Effector memory CD8-positive, alpha-beta T cell (primary cell): Measurements from ENCODE around the gene TBXA2R.
"Not testable (repeated sequence)": the region's sequence is repeated elsewhere in the genome, so short reads cannot be mapped to it uniquely, and the experiment has no call there.

ENCODE experiments used
- ATAC-seq: fragments of 150-1000 bp; cut with Tn5 transposase; replicated peaks from 2 replicates; pipeline ENCODE4 v1.10.0; 2021; ENCODE audit warnings: mild to moderate bottlenecking, moderate library complexity
- DNase-seq, 3 experiments: peaks; one replicate each; pipeline ENCODE4 v3.0.0; 2021
- H3K27ac Mint-ChIP-seq, 2 donors: one replicate each; pipeline ENCODE4 v1.8.0; 2022; ENCODE audit warnings: mild to moderate bottlenecking in 2 of 2, mixed read lengths in 2 of 2, moderate library complexity in 2 of 2
- H3K27me3 Mint-ChIP-seq, 2 donors: one replicate each; pipeline ENCODE4 v1.8.0; 2022; ENCODE audit warnings: mixed read lengths in 2 of 2
- H3K36me3 Mint-ChIP-seq: one replicate; pipeline ENCODE4 v1.8.0; 2022; ENCODE audit warnings: mild to moderate bottlenecking, moderate library complexity, mixed read lengths; ENCODE audit not compliant: insufficient read depth
- H3K4me1 Mint-ChIP-seq, 2 donors: one replicate each; pipeline ENCODE4 v1.8.0; 2022; ENCODE audit warnings: low read depth in 2 of 2, mixed read lengths in 2 of 2
- H3K4me3 Mint-ChIP-seq, 2 donors: one replicate each; pipeline ENCODE4 v1.8.0; 2022; ENCODE audit warnings: mild to moderate bottlenecking in 2 of 2, mixed read lengths in 2 of 2, moderate library complexity in 2 of 2
- H3K9me3 Mint-ChIP-seq, 2 donors: one replicate each; pipeline ENCODE4 v1.8.0; 2022; ENCODE audit warnings: mixed read lengths in 2 of 2

TBXA2R gene

GRCh38 chr19:3581792-3582191, 24.9 kb downstream of the TBXA2R start:
- not testable (repeated sequence) for H3K4me3 Mint-ChIP-seq, ATAC-seq, H3K27ac Mint-ChIP-seq, H3K36me3 Mint-ChIP-seq, H3K9me3 Mint-ChIP-seq, H3K27me3 Mint-ChIP-seq, DNase-seq, H3K4me1 Mint-ChIP-seq

DNA sequence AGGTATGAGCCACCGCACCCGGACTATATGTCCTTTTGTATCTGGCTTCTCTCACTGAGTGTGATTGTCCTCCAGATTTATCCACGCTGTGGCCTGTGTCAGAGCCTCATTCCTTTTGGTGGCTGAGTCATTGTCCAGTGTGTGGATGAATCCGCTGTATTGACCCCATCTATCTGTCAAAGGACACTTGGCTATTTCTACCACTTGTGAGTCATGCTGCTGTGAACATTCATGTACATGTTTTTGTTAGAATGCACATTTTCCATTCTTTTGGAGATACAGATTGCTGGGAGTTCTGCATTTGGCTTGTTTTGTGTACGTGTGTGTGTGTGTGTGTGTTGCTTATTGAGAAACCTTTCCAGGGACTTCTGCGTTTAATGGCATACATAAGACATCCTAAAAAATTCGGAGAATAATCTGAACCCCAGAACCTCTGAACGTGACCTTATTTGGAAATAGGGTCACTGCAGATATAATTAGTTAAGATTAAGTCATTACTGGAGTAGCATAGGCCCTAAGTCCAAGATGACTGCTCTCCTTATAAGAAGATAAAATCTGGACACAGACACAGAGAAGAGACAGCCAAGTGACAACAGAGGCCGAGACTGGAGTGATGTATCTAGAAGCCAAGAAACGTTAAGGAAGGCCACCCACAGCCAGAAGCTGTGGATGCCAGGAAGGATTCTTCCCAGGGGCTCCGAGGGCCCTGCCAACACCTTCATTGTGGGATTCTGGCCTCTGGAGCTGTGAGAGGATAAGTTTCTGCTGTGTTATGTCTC, 26.3 kb downstream of the TBXA2R start:
- DNase-seq (no peak), ATAC-seq (no peak)
- H3K36me3 Mint-ChIP-seq: peaks cover 9% of the 10 kb centered on the region
- H3K27me3 Mint-ChIP-seq: no peaks in the 10 kb centered on the region
- no peak overlapping the region for H3K27ac Mint-ChIP-seq
- no peaks in the 10 kb centered on the region for H3K4me1 Mint-ChIP-seq
- no peak overlapping the region for H3K4me3 Mint-ChIP-seq
- no peaks in the 10 kb centered on the region for H3K9me3 Mint-ChIP-seq

GRCh38 chr19:3578390-3578789, 28.3 kb downstream of the TBXA2R start:
- peaks cover 0 to 7% of the 10 kb centered on the region in 2 donors for H3K4me1 Mint-ChIP-seq
- peak overlapping the region in 1 of 2 donors; percentile 33 for H3K27ac Mint-ChIP-seq
- peaks cover 20% of the 10 kb centered on the region for H3K36me3 Mint-ChIP-seq
- ATAC-seq (no peak), DNase-seq (no peak)
- H3K4me3 Mint-ChIP-seq: no peak overlapping the region
- no peaks in the 10 kb centered on the region for H3K27me3 Mint-ChIP-seq
- H3K9me3 Mint-ChIP-seq: no peaks in the 10 kb centered on the region

- H3K9me3 Mint-ChIP-seq: no peaks in the 10 kb centered on the region
- no peak overlapping the region for H3K4me3 Mint-ChIP-seq
- DNase-seq (no peak), ATAC-seq (no peak)
- H3K4me1 Mint-ChIP-seq: peaks cover 0 to 7% of the 10 kb centered on the region in 2 donors
- no peak overlapping the region for H3K27ac Mint-ChIP-seq
- H3K36me3 Mint-ChIP-seq: peaks cover 20% of the 10 kb centered on the region
- H3K27me3 Mint-ChIP-seq: no peaks in the 10 kb centered on the region
Measured at GRCh38 chr19:3577723-3578344, 28.8 kb downstream of the TBXA2R start.

DNA sequence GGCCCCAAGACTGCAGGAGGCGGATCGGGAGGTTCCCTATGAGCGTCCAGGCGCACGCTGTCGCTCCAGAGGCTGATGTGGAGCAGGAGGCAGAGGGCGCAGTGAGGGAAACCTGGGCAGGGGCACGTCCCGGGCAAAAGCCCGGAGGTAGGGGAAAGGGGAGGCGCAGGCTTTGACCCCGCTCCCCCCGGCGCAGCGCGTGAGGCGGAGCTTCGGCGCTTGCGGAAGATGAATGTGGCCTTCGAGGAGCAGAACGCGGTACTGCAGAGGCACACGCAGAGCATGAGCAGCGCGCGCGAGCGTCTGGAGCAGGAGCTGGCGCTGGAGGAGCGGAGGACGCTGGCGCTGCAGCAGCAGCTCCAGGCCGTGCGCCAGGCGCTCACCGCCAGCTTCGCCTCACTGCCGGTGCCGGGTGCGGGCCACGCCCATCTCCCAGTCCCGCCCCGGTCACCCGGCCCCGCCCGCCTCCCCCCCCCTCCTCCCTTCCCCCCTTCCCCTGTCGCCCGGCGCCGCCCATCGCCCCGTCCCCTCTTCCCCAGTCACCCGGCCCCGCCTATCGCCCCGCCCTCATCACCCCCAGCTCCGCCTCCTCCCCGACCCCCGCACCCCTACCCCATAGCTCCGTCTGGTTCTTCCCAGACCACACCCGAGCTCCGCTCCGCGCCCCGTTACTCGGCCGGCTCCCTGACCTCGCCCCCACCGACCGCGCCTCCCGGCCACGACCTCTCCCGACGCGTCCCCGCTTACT, 29.8 kb downstream of the TBXA2R start:
- Mint-ChIP-seq H3K27me3 (no peaks in the 10 kb centered on the region), H3K27ac (no peak overlapping the region), H3K36me3 (peaks cover 25% of the 10 kb centered on the region), H3K9me3 (no peaks in the 10 kb centered on the region), H3K4me1 (peaks cover 0 to 13% of the 10 kb centered on the region in 2 donors), H3K4me3 (no peak overlapping the region)
- DNase-seq (no peak), ATAC-seq (no peak)

GRCh38 chr19:3575949-3576673, 30.6 kb downstream of the TBXA2R start:
- H3K4me1 Mint-ChIP-seq: peaks cover 0 to 13% of the 10 kb centered on the region in 2 donors
- H3K9me3 Mint-ChIP-seq: no peaks in the 10 kb centered on the region
- H3K27ac Mint-ChIP-seq: no peak overlapping the region
- DNase-seq (no peak), ATAC-seq (no peak)
- H3K36me3 Mint-ChIP-seq: peaks cover 25% of the 10 kb centered on the region
- H3K4me3 Mint-ChIP-seq: no peak overlapping the region
- no peaks in the 10 kb centered on the region for H3K27me3 Mint-ChIP-seq

DNA sequence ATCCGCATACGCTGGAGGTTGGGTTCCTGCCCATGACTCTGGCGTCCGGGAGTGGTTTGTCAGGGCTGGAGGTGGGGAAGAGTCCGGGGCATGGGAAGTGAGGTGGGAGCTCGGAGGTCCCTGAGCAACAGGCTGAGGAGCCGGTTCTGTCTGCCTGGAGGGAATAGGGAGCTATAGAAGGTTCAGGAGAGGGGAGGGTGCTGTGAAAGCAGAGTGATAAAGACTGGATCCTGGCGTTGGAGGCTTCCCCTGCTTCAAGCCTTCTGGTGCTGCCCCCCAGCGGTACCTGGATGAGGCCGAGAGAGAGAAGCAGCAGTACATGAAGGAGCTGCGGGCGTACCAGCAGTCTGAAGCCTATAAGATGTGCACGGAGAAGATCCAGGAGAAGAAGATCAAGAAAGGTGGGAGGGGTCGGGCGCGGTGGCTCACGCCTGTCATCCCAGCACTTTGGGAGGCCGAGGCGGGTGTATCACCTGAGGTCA, 31.4 kb downstream of the TBXA2R start:
- Mint-ChIP-seq H3K4me1 (peaks cover 0 to 13% of the 10 kb centered on the region in 2 donors), H3K27ac (peak overlapping the region in 1 of 2 donors; percentile 62), H3K4me3 (peak overlapping the region; percentile 28 to 75), H3K9me3 (no peaks in the 10 kb centered on the region), H3K27me3 (no peaks in the 10 kb centered on the region), H3K36me3 (peaks cover 25% of the 10 kb centered on the region)
- ATAC-seq: no peak
- DNase-seq: peak in 1 of 3 experiments; percentile 31

DNA sequence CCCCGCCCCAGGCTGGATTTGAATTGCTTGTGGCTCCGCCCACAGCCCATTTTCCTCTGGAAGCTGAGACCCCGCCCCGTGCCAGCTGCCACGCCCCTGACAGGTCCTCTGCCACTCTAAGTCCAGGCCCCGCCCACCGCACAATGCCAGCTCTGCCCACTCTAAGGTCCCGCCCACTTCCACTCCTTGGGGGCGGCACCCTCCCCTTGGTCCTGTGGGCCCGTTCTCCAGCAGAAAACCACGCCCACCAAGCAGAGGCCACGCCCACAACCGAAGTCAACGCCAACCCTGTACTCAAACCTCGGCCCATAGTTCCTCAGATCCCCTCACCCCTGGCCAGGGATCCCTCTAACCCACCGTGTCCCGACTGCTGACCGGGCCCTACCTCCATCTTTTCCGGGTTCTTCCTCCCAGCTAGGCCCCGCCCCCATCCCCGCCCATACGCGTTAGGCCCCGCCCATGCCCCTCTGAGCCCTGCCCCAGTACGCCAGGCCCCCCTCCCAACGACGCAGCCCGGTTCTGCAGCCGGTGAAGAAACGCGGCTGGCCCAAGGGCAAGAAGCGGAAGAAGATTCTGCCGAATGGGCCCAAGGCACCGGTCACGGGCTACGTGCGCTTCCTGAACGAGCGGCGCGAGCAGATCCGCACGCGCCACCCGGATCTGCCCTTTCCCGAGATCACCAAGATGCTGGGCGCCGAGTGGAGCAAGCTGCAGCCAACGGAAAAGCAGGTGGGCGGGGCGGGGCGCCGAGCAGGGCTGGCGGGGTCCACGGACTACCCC, 32.6 kb downstream of the TBXA2R start:
- DNase-seq: peak; percentile 68 to 76 (median 76)
- Mint-ChIP-seq H3K27ac (peak overlapping the region; percentile 49), H3K36me3 (peaks cover 28% of the 10 kb centered on the region), H3K4me3 (peak overlapping the region; percentile 75 to 79), H3K9me3 (no peaks in the 10 kb centered on the region), H3K27me3 (no peaks in the 10 kb centered on the region), H3K4me1 (peaks cover 0 to 13% of the 10 kb centered on the region in 2 donors)
- peak; percentile 11 for ATAC-seq

DNA sequence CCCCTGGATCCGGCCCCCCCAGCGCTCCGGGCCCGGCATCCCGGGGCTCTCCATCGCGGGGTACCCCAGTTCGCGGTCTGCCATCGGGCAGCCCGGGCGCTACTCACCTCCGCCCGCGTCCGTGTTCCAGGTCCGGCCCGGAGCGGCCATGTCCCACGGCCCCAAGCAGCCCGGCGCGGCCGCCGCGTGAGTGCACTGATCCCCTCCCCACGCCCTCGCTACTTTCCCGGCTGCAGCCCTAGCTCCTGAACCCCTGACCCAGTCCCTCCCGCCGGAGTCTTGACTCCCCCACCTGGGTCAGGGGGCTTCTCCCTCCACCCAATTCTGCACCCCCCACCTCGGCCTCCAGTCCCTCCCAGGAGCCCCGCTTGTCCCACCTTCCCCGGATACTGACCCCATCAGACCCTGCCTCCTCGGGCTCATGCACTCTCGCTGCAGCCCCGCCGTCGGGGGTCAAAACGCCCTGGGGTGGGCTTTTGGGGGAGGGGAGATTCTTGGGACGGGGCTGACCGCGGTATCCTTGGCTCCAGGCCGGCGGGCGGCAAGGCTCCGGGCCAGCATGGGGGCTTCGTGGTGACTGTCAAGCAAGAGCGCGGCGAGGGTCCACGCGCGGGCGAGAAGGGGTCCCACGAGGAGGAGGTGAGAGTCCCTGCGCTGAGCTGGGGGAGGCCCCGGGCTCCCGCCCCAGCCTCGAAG, 33.4 kb downstream of the TBXA2R start:
- no peaks in the 10 kb centered on the region for H3K9me3 Mint-ChIP-seq
- H3K27ac Mint-ChIP-seq: peak overlapping the region in 1 of 2 donors; percentile 49
- DNase-seq: no peak
- H3K27me3 Mint-ChIP-seq: no peaks in the 10 kb centered on the region
- H3K36me3 Mint-ChIP-seq: peaks cover 28% of the 10 kb centered on the region
- peak overlapping the region; percentile 75 to 79 for H3K4me3 Mint-ChIP-seq
- H3K4me1 Mint-ChIP-seq: peaks cover 0 to 13% of the 10 kb centered on the region in 2 donors
- ATAC-seq: peak; percentile 1

- ATAC-seq: peak; percentile 3
- Mint-ChIP-seq H3K27me3 (no peaks in the 10 kb centered on the region), H3K36me3 (peaks cover 28% of the 10 kb centered on the region), H3K9me3 (no peaks in the 10 kb centered on the region), H3K4me1 (peaks cover 0 to 13% of the 10 kb centered on the region in 2 donors), H3K27ac (peak within 1 kb of the TSS; percentile 81 to 84), H3K4me3 (peak within 1 kb of the TSS; percentile 75 to 79)
- DNase-seq: no peak
Measured at GRCh38 chr19:3572855-3573161, 33.9 kb downstream of the TBXA2R start, which contains the start of gene HMG20B. Gene HMG20B (plus strand): TSS chr19:3572944. CDS start chr19:3573310, 366 bp downstream.

DNA sequence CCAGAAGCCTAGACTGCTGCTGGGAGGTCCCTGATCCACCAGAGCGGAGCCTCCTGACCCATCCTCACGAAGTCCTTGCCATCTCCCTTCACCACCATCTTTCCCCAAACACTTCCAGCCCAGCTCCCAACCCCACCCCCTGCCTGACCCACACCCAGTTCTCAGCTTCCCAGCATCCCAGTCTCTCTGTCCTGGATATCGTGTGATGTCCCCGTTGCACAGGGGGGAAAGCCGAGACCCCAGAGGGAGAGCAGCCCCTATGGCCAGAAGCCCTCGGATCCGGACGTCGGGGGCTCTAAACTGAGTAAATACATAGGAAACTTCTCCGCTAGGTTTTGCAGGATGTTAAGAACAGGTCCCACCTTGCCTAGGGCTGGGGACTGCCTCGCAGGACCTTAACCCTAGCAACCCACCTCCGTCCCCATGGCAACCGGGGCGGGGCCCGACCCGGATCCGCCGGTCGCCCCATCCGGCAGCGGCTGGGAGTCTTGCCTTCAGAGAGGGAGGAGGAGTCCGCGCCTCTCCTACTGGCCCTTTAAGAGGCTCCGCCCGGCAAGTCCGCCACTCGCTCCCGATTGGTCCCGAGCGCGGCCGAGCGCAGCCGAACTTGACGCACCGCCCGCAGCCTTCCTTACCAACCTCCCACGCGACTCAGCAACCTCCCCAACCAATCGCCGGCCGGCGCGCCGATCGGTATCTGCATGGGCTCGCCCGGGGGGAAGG, 34.4 kb downstream of the TBXA2R start:
- H3K27me3 Mint-ChIP-seq: no peaks in the 10 kb centered on the region
- DNase-seq: peak; percentile 97 to 98 (median 97)
- H3K9me3 Mint-ChIP-seq: no peaks in the 10 kb centered on the region

More for the DNA sequence above, 34.4 kb downstream of the TBXA2R start:
- ATAC-seq: peak; percentile 94
- Mint-ChIP-seq H3K4me1 (peaks cover 0 to 13% of the 10 kb centered on the region in 2 donors), H3K27ac (peak overlapping the region; percentile 81 to 84), H3K4me3 (peak overlapping the region; percentile 75 to 79), H3K36me3 (peaks cover 28% of the 10 kb centered on the region)
